NT2/D1 (cell line): Measurements from ENCODE around the gene TGFB2.

Experiments
- DNase-seq: peaks from one replicate; pipeline ENCODE4 v3.0.0-alpha.2; 2011; ENCODE audit warnings: low read depth, low spot score
- H3K27me3 ChIP-seq: 2 replicates; pipeline ENCODE4 v1.6.0; 2011; ENCODE audit warnings: mild to moderate bottlenecking; ENCODE audit not compliant: insufficient read length, insufficient read depth
- H3K36me3 ChIP-seq: 2 replicates; pipeline ENCODE4 v1.6.1; 2011; ENCODE audit warnings: mild to moderate bottlenecking, low read length, mixed read lengths; ENCODE audit not compliant: insufficient read depth, insufficient read length
- H3K4me1 ChIP-seq: 2 replicates; pipeline ENCODE4 v1.5.1; 2011; ENCODE audit not compliant: insufficient read depth, insufficient read length
- H3K4me3 ChIP-seq: 2 replicates; pipeline ENCODE4 v1.5.1; 2011; ENCODE audit warnings: low read depth; ENCODE audit not compliant: insufficient read length
- H3K9ac ChIP-seq: 2 replicates; pipeline ENCODE4 v1.6.0; 2011; ENCODE audit warnings: low read depth; ENCODE audit not compliant: insufficient read length
- H3K9me3 ChIP-seq: 2 replicates; pipeline ENCODE4 v1.5.1; 2011; ENCODE audit warnings: mild to moderate bottlenecking, low read length; ENCODE audit not compliant: insufficient read depth
- SUZ12 ChIP-seq: IDR thresholded peaks from 2 replicates; pipeline ENCODE4 v1.6.1; 2011; ENCODE audit not compliant: insufficient read length, insufficient read depth; ENCODE audit errors: extremely low read depth
- YY1 ChIP-seq: IDR thresholded peaks from 2 replicates; pipeline ENCODE4 v1.6.1; 2011; ENCODE audit not compliant: insufficient read length, insufficient read depth
- ZNF274 ChIP-seq: IDR thresholded peaks from 2 replicates; pipeline ENCODE4 v1.6.1; 2011; ENCODE audit warnings: mild to moderate bottlenecking, low read depth, low read length

TGFB2 gene

DNA sequence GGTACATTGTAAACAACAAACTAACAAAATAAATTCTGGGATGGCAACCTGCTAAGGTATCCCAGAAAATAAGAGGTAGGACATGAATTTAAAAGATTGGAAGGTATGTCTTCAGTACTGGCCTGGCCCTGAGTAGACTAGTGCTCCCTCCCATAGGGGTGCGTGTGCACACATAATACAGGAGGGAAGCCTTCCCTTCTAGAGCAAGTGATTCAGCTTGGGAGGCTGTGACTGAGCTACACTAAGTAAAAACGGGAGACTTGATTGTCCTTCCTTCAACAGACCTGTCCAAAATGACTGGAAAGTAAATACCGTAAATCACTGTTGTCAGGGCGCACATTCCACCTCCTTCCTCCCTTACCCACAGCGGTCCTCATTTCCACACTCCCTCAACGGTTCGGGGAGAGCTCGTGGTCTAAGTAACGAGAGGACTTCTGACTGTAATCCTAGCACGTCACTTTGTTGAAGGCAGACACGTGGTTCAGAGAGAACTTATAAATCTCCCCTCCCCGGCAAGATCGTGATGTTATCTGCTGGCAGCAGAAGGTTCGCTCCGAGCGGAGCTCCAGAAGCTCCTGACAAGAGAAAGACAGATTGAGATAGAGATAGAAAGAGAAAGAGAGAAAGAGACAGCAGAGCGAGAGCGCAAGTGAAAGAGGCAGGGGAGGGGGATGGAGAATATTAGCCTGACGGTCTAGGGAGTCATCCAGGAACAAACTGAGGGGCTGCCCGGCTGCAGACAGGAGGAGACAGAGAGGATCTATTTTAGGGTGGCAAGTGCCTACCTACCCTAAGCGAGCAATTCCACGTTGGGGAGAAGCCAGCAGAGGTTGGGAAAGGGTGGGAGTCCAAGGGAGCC, at the start of gene TGFB2:
TGFB2 (plus strand) TSS at position 523 of the 859 bp plus-strand sequence. CDS start 1,366 bp downstream, outside the sequence.
- no peak for DNase-seq

DNA sequence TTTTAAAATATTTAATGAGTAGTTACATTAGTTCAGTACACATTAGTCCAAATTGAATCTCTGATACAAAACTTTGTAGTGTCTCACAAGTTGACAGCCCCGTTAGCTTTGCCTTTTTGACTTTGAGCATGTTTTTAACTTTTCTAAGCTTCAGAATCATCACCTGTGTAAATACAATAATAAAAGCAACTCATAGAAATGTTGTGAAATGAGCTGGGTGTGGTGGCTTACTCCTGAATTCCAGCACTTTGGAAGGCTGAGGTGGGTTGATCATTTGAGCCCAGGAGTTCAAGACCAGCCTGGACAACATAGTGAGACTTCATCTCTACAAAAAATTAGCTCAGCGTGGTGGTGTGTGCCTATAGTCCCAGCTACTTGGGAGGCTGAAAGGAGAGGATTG, 49.0 kb upstream of the TGFB2 start:
- Histone ChIP-seq H3K27me3 (no peaks in the 10 kb centered on the region), H3K9me3 (no peaks in the 10 kb centered on the region), H3K36me3 (peaks cover 20% of the 10 kb centered on the region), H3K4me3 (no peak overlapping the region), H3K4me1 (no peaks in the 10 kb centered on the region), H3K9ac (no peak overlapping the region)
- TF ChIP-seq YY1 (no peak), SUZ12 (no peak), ZNF274 (no peak)
- DNase-seq = no peak

More for the DNA sequence above, at the start of gene TGFB2:
- Histone ChIP-seq H3K36me3 (no peaks in the 10 kb centered on the region), H3K9ac (peak within 1 kb of the TSS; percentile 76), H3K27me3 (peaks cover 52% of the 10 kb centered on the region), H3K4me1 (no peaks in the 10 kb centered on the region), H3K4me3 (peak within 1 kb of the TSS; percentile 67), H3K9me3 (no peaks in the 10 kb centered on the region)
- TF ChIP-seq SUZ12 (peak; percentile 54), YY1 (no peak)

DNA sequence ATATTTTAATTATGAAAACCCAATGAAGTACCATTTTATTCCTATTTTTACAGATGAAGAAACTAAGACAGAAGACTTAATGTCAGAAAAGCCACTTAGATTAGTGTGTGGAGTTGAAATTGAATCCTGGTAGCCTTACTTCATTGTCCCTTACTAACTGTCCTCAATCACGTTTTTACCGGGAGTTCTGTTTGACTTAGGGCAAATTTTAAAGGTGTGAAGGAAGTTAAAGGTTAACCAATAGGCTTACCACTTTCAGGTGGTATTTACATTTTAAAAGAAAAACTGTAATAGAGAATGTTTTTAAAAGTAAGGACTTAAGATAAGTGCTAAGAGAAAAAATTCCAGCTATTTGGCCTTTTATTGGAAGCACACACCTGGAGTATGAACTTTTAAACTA, 47.7 kb upstream of the TGFB2 start:
- Histone ChIP-seq H3K9me3 (no peaks in the 10 kb centered on the region), H3K27me3 (no peaks in the 10 kb centered on the region), H3K4me3 (no peak overlapping the region), H3K9ac (no peak overlapping the region), H3K4me1 (no peaks in the 10 kb centered on the region), H3K36me3 (peaks cover 25% of the 10 kb centered on the region)
- DNase-seq = no peak
- no peak for TF ChIP-seq YY1

DNA sequence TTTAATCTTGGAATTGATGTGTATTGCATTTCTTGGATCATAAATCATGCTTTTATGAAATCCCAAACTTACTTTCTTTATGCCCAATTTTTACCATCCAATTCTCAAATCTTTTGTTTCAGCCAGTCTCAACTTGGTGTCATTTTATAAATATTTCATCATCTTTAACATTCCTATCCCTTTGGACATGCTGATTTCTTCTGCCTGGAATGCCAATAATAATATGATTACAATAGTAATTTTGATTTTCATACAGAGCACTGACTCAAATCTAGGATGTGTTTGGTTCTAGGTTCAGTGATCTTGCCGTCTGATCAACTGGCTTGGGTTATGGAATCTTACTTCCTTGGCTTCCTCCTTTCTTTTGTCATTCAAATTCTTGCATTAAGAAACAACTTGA, 47.3 kb upstream of the TGFB2 start:
- Histone ChIP-seq H3K36me3 (peaks cover 29% of the 10 kb centered on the region), H3K27me3 (no peaks in the 10 kb centered on the region), H3K4me3 (no peak overlapping the region), H3K9ac (no peak overlapping the region), H3K4me1 (no peaks in the 10 kb centered on the region), H3K9me3 (no peaks in the 10 kb centered on the region)
- DNase-seq = no peak
- TF ChIP-seq YY1 = no peak
- no peak for TF ChIP-seq SUZ12
- no peak for TF ChIP-seq ZNF274

DNA sequence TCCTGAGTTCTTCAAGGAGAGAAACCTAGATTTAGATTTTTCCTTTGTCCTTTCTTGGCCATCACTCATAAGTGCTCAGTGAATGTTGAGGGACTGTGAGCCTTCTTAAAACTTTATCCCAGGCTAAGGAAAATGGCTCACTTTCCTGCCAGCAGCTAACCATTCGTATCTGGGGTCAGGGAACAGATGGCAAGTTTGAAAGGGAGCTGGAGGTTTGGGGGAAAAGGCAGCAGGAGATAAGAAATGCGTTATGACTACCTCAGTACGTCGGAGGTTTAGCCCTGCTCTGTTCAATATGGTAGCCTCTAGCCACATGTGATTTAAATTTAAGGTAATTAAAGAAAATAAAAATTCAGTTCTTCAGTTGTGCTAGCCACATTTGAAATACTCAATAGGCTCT, 46.7 kb upstream of the TGFB2 start:
- H3K4me1 ChIP-seq = no peaks in the 10 kb centered on the region
- no peaks in the 10 kb centered on the region for H3K27me3 ChIP-seq
- no peaks in the 10 kb centered on the region for H3K9me3 ChIP-seq
- H3K4me3 ChIP-seq = no peak overlapping the region
- H3K36me3 ChIP-seq = peaks cover 31% of the 10 kb centered on the region
- no peak for DNase-seq
- TF ChIP-seq SUZ12 = no peak
- TF ChIP-seq YY1 = no peak
- no peak for TF ChIP-seq ZNF274
- H3K9ac ChIP-seq = no peak overlapping the region

DNA sequence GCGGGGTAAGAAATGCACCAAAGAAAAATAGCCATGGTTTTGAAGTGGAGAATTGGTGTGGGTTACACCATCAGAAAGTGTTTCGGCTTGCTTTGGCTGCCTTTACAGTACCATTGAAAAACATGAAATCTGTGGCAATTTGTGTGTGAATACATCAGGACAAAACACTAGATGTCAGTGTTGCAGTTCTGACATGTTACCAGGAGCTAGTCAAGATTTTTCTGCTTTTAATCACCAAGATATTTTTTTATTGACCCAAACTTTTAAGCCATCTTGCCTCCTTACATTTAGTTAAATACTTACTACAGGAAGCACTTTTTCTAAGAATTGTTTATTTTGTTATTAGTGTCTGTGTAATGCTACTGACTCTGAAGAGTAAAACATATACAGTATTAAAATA, 45.7 kb upstream of the TGFB2 start:
- H3K4me1 ChIP-seq = no peaks in the 10 kb centered on the region
- DNase-seq = no peak
- H3K9me3 ChIP-seq = no peaks in the 10 kb centered on the region
- H3K36me3 ChIP-seq = peaks cover 30% of the 10 kb centered on the region
- no peak overlapping the region for H3K9ac ChIP-seq
- H3K27me3 ChIP-seq = no peaks in the 10 kb centered on the region
- H3K4me3 ChIP-seq = no peak overlapping the region
- no peak for TF ChIP-seq SUZ12
- TF ChIP-seq ZNF274 = no peak
- TF ChIP-seq YY1 = no peak

DNA sequence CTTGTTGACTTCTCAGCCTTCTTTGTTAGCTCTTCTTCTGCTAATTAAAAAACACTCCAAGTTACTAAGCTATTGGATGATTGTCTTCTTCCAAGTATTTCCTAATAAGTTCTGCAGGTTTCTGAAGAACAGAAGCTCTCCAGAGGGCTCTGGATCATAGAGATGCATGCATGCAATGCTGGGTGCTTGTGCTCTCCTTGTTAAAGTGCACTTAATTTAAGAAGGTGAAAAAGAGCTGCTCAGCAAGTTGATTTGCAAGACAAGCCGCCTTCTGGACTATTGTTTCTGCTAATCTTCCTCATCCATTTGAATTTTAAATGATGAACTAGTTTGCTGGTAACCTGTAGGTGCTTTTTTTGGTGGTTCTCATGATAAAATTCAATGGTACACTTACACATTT, 43.9 kb upstream of the TGFB2 start:
- TF ChIP-seq SUZ12 (no peak), YY1 (no peak), ZNF274 (no peak)
- Histone ChIP-seq H3K4me3 (no peak overlapping the region), H3K9ac (no peak overlapping the region), H3K27me3 (no peaks in the 10 kb centered on the region), H3K4me1 (no peaks in the 10 kb centered on the region), H3K36me3 (peaks cover 36% of the 10 kb centered on the region), H3K9me3 (no peaks in the 10 kb centered on the region)
- DNase-seq = peak; percentile 60
